Measurements from ENCODE around the gene KLF6. TPM values are rescaled to one million over a fixed set of nuclear protein-coding genes. Genes with fewer than 3 reads are reported as not detected.

The KLF6 gene
- polyA plus RNA-seq, 1 experiment = 79.0 TPM

DNA sequence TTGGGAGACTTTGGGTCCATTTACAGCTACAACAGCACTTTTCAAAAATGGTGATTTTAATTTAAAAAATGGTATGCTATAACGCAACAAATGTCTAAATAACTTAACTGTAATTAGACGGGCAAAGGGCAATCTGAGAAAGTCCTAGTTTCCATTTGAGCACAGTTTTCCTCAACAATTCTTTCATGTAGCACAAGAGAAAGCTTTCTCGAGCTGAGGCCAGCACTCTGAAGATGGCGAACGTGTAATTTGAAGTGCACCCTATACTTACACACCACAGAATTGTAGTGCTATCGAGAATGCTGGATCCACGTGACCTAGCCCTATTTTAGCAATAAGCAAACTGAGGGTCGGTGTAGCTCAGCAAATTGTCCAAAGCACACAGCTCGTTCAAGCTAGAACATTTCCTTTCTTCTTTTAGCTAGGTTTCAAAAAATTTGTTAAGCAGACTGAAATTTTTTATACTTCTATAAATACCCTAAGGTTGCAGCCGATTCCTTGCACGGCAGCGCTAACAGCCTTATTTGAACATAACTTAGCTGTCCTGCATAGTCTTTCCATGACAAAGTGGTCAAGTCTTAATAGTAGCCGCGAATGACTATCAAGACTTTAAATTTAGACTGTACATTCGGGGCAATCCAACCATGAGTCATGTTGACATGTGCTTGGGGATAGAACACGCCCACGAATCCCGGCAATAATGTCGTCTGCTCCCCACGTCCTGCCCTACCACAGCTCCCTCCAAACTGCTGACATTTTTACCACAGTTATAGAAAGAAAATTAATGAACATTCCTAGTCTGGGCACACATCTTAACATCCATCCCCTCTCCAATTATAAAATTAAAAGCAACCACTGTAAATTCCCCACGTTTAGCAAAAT lies 10.0 kb downstream of the KLF6 start:
- DNase-seq (ENCODE audit: low read depth) = no peak
- CTCF ChIA-PET = interaction anchor here (0.6 to 0.9 kb wide), 3 partner anchors 882 to 1028 kb away, joined by 3 read pairs; no protein-coding TSS in a partner anchor
- TF ChIP-seq, protein P1, sequence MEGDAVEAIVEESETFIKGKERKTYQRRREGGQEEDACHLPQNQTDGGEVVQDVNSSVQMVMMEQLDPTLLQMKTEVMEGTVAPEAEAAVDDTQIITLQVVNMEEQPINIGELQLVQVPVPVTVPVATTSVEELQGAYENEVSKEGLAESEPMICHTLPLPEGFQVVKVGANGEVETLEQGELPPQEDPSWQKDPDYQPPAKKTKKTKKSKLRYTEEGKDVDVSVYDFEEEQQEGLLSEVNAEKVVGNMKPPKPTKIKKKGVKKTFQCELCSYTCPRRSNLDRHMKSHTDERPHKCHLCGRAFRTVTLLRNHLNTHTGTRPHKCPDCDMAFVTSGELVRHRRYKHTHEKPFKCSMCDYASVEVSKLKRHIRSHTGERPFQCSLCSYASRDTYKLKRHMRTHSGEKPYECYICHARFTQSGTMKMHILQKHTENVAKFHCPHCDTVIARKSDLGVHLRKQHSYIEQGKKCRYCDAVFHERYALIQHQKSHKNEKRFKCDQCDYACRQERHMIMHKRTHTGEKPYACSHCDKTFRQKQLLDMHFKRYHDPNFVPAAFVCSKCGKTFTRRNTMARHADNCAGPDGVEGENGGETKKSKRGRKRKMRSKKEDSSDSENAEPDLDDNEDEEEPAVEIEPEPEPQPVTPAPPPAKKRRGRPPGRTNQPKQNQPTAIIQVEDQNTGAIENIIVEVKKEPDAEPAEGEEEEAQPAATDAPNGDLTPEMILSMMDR (IDR thresholded peaks at IDR 0.05; ENCODE audit: insufficient read depth, low read depth, low read length) = no peak
- Histone ChIP-seq H3K4me3 (ENCODE audit: low read depth, low read length) (no peak overlapping the region), H3K36me3 (ENCODE audit: control insufficient read depth, insufficient read depth, low read length) (peaks cover 14% of the 10 kb centered on the region), H3K27me3 (ENCODE audit: control insufficient read depth, insufficient read depth, low read length) (no peaks in the 10 kb centered on the region)
- POLR2A ChIA-PET = interaction anchor here (0.6 to 1.3 kb wide), 4 partner anchors 8 to 783 kb away, joined by 3 to 6 read pairs (median 4); partner anchors contain the start of gene KLF6

DNA sequence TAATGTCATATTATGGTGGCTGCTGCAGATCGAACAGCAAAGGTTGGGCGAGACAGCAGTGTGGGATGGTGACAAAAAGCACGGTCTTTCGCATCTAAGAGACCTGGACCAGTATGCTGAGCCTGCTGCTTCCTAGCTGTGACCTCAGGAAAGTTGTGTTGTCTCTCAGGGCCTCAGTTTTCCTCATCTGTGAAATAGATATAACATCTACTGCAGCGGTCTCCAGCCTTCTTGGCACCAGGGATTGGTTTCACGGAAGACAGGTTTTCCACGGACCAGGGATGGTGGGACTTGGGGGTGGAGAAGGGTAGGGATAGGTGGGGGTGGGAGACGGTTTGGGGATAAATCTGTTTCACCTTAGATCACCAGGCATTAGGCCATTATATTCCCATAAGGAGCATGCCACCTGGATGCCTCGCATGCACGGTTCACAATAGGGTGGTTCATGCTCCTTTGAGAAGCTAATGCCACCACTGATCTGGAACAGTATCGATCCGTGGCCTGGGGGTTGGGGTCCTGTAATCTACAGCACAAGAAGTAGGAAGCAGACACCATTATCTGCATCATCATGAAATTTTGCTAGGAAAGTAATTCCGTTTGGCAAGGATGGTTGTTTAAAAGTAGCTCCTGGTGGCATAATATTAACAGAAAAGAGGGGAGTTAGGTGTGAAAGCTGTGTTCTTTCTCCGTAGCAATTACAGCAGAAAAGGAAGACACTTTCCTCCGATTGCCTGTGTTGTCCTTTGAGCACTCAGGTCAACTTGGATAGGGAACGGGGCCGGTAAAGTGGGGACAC lies 10.8 kb downstream of the KLF6 start:
- ChIA-PET POLR2A (interaction anchor here (1.0 to 1.3 kb wide), 2 partner anchors 9 to 11 kb away, joined by 5 to 6 read pairs; partner anchors contain the start of gene KLF6), CTCF (interaction anchor here (0.6 to 1.7 kb wide), 3 partner anchors 577 to 1029 kb away, joined by 3 to 4 read pairs (median 3); no protein-coding TSS in a partner anchor)
- DNase-seq (ENCODE audit: low read depth) = no peak
- no peak overlapping the region for H3K4me3 ChIP-seq (ENCODE audit: low read depth, low read length)
- H3K36me3 ChIP-seq (ENCODE audit: control insufficient read depth, insufficient read depth, low read length) = peaks cover 7% of the 10 kb centered on the region
- TF ChIP-seq, protein P1 (IDR thresholded peaks at IDR 0.05; ENCODE audit: insufficient read depth, low read depth, low read length) = no peak
- no peaks in the 10 kb centered on the region for H3K27me3 ChIP-seq (ENCODE audit: control insufficient read depth, insufficient read depth, low read length)

DNA sequence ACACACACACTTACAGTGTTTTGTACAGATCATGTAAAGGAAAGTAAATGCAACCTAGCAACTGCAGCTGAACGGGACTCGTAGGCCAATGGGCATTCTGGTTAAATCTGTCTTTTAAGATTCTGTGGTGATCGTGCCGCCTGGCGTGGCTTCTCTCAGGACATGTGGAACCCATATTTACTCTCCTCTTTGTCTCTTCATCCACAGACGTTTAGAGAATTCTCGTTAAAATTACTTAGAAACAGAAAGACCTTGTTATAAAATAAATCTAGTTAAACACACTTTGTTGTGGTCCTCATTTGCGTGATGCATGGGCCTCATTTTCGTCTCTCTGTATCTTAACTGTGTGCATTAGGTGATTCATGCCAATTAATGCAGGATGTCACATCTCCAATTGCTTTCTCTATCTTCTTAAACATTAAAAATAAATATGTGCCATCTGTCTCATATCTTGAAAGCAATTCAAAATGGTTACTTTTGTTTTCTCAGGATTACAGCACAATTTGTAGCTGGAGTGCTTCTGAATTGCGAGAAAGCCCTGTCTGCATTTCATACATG lies 11.5 kb downstream of the KLF6 start:
- peak; percentile 82 for DNase-seq (ENCODE audit: low read depth)
- H3K36me3 ChIP-seq (ENCODE audit: control insufficient read depth, insufficient read depth, low read length) = peaks cover 5% of the 10 kb centered on the region; the same call in 1 of the 2 replicates
- TF ChIP-seq, protein P1 (IDR thresholded peaks at IDR 0.05; ENCODE audit: insufficient read depth, low read depth, low read length) = no peak
- ChIA-PET POLR2A (no interaction called here), CTCF (interaction anchor here (0.9 to 1.7 kb wide), 2 partner anchors 535 to 576 kb away, joined by 3 to 4 read pairs; no protein-coding TSS in a partner anchor)
- H3K4me3 ChIP-seq (ENCODE audit: low read depth, low read length) = no peak overlapping the region
- no peaks in the 10 kb centered on the region for H3K27me3 ChIP-seq (ENCODE audit: control insufficient read depth, insufficient read depth, low read length)

DNA sequence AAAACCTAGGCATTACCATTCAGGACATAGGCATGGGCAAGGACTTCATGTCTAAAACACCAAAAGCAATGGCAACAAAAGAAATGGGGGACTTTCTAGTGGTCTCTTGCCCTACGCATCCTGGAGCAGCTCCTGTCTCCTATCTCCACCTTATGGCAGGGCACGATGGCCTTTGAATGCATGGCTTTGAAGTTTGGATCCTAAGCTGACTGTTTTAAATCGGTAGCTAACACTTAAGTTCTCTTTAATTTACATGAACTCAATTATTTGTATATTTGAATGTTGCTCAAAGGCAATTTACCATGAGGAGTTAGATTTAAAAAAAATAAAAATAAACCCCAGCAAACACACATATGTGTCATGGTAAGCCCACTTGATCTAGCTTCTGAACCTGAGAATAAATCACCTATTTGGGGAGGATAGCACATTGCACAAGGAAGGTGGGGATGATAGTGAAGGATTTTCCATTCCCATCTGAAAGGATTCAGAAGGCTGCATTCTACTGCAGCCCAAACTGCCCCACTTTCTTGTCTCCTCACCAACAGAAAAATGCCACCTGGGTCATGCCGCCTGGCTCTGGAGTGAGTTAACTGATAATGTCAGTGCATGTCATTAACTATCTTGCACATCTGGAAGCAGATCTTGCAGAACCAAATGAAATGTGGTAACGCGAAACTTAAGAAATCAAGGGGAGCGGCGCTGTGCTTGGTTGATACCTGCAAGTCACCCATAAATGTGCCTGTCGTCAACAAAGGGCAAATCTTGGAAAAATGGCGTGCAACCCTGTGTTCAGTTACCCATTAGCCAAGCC lies 12.4 kb downstream of the KLF6 start:
- Histone ChIP-seq H3K36me3 (ENCODE audit: control insufficient read depth, insufficient read depth, low read length) (peaks cover 3% of the 10 kb centered on the region; the same call in 1 of the 2 replicates), H3K4me3 (ENCODE audit: low read depth, low read length) (no peak overlapping the region), H3K27me3 (ENCODE audit: control insufficient read depth, insufficient read depth, low read length) (no peaks in the 10 kb centered on the region)
- POLR2A ChIA-PET = interaction anchor here (0.5 kb wide), 1 partner anchor 438 kb away, joined by 14 read pairs; no protein-coding TSS in a partner anchor
- CTCF ChIA-PET = interaction anchor here (0.9 to 1.7 kb wide), 2 partner anchors 534 to 575 kb away, joined by 3 to 4 read pairs; no protein-coding TSS in a partner anchor
- no peak for DNase-seq (ENCODE audit: low read depth)
- TF ChIP-seq, protein P1 (IDR thresholded peaks at IDR 0.05; ENCODE audit: insufficient read depth, low read depth, low read length) = no peak
